GM21390 (cell line): Measurements from ENCODE around the gene UBAP1L.

Experiments used
- ATAC-seq: cut with Tn5 transposase; IDR thresholded peaks from one replicate; pipeline ENCODE4 v1.9.1; 2021; ENCODE audit not compliant: unreplicated experiment

Gene UBAP1L

GRCh38 chr15:65067317-65067644 lies 47.7 kb downstream of the UBAP1L start:
- no peak for ATAC-seq

- no peak for ATAC-seq
Observed at GRCh38 chr15:65066635-65067316, 48.2 kb downstream of the UBAP1L start.

DNA sequence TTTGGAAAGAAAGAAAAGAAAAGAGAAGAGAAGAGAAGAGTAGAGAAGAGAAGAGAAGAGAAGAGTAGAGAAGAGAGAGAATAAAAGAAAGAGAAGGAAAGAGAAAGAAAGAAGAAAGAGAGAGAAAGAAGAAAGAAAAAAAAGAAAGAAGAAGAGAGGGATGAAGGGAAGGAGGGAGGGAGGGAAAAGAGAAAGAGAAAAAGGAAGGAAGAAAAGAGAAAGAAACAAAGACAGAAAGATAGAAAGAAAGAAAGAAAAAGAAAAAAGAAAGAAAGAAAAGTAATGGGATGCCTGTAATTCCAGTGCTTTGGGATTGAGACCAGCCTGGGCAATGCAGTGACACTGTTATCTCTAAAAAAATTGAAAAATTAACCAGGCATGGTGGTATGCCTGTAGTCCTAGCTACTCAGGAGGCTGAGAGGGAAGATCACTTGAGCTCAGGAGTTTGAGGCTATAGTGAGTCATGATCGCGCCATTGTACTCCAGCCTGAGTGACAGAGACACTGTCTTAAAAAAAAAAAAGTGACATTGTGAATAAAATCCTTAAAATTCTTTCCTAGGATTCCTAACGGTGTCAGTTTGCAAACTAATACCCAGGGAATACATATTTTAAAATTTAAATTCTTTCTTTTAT lies 48.9 kb downstream of the UBAP1L start:
- ATAC-seq: no peak

- ATAC-seq: no peak
Observed at GRCh38 chr15:65062726-65063125, 52.3 kb downstream of the UBAP1L start.

DNA sequence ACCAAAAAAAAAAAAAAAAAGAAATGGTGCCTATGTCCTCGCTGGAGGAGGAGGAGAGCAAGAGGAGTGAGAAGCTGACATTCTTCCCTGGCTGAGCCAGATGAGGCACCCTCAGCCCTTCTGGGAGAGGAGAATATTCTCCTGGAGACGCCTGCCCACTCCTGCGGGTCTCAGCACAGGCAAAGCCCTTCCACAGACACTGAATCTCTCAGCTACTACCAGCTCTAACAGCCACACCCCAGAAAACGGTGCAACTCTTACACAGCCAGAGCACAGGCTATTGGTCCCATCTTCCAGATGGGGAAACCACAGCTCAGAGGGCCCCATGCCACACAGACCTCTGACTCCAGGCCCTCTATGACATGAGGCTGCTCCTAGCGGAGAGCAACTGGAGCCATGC lies 52.9 kb downstream of the UBAP1L start:
- ATAC-seq: no peak

DNA sequence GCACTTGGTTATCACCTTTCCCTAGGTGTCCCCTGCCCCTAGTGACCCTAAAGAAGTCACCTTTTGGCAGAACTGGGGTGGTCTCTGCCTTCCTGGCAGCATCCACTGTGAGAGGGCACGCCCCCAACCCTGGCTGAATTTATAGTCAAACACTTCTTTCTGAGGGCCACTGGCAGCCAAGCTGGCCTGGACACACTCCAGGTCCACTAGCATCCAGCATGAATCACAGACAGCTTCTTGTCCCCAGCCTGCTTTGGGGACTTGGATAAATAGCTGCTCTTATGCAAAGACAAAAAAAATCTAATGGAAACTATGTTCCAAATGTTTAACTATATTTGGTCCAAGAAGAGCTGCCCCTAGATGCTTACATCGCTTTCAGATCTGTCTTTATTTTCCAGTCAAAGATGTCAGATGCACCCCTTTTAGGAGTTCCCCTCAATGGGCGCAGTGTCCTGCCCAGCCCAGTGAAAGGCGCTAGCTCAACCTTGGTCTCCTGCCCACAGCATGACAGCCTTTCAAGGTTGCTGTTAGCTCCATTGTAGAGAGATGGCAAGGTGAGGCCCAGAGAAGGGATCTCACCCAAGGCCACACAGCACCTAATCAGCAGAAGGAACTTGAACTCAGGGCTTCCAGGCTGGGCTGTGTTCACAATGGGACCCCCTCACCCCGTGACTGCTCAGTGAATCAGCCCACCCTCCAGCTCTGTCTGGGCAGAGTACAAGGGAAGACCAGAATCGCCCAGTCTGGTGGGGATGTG lies 54.2 kb downstream of the UBAP1L start:
- ATAC-seq: no peak

DNA sequence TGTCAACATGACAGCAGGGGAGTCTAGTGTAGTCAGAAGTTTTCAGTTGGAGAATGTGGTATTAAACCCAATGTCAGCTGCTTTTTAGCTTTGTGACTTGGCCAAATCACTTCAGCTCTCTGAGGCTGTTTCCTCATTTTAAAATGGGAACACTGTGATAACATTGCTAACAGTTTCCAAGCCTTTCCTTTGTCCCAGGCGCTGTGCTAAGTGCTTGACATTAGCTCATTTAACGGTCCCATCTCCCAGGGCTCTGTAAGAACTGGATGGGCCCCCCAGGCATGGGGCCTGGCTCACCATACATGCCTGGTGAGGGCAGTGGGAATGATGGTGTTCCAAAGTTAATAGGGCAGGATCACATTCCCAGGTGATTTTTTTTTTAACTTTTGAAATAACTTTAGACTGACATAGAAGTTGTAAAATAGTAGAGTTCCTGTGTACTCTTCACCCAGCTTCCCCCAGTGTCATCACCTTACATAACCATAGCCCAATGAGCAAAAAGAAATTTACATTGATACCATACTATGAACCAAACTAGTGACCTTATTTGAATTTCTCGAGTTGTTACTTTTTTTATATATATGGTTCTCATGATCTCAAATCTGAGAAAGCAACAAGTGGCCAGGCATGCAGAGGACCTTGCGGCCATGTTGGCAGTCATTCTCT lies 54.9 kb downstream of the UBAP1L start:
- ATAC-seq: no peak

DNA sequence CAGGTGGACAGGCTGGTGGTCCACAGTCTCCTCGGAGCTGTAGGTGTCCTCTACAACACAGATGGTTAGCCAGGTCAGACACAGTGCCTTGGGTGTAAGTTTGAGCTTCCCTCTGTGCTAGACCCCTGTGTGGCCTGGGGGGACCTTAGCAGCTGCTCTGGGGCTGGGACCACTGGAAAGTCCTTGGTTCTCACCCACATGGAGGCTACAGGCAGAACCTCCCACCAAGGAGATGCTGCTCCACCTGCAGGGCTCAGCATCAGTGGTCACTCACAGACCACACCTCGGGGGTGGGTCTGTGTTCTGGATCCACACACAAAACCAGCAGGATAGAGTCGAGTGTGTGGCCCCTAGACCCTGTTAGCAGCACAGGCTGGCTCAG lies 55.6 kb downstream of the UBAP1L start:
- no peak for ATAC-seq

DNA sequence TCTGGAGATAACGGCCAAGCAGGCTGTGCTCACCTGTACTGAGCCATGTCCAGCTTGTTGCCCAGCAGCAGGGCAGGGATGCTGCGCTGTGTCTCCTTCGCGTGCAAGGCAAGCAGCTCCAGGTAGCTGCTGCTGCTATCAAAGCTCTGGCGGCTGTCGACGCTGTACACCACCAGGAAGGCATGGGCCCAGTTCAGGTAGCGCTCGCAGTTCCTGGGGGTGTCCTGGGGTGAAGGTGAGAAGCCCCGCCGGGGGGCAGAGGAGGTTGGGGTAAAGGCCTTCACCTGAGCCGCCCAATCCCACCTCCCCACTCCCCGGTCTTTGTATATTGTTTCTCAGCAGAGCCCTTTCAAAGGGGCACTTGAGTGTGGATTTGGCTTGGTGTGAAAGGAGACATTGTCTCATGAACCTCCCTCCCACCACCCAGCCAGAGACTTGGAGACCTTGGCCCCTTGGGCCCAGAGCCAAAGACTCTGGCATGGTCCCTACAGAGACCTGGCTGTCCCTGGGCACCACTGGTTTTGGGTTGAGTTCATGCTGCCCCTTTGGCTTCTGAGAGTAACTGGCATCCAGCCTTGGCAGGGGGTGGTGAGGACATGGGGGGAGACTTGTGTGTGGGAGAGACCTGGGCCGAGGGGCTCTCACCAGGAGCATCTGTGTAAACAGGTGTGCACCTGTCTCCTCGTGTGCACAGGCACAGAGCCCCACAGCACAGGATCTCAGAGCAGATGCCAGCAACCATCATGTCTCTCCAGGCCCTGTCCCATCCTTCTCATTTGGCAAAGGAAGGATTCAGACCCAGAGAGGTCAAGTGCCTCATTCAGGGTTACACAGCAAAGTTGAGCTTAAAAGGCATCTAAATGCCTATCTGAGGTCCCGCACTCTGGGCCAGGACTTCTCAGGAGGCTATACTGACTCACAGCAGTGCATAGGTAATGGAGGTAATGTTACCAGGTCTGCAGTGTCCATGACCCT lies 56.3 kb downstream of the UBAP1L start:
- ATAC-seq: no peak

DNA sequence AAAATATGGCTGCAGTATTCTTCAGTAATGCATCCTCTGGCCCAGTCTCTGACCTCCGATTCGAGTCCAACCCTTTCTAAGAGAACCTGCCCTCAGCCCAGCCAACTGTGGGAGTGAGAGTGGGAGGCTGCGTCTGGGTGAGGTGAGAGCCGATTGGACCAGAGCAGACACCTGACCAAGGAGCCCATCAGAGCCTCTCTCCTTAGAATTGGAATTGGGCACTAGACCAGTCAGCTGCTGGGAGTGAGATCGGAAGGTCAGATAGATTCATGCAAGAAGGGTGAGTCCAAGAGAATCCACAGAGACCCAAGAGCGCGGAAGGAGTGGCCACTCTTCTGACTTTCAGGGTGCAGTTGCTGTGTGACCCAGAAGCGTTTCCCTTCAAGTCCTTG lies 57.5 kb downstream of the UBAP1L start:
- no peak for ATAC-seq

- ATAC-seq: no peak
Observed at GRCh38 chr15:65056868-65057548, 58.0 kb downstream of the UBAP1L start.

DNA sequence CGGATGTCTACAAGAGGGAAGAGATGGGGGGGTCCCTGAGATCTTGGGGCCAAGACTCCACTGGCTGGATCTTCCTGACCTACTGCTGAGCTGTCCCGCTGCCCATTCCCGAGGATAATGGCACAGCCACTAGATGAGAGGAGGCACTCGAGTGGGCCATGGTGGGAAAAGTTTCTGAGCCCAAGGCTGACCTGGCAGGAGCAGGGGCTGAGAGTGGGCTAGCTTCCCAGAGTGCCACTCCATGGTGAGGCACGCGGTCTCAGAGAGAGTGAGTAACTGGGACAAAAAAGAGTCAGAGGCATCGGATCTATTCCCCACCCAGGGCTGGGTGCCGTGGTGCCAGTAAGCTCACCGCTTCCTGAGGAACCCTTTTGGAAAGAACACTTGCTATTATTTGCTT lies 58.9 kb downstream of the UBAP1L start:
- no peak for ATAC-seq

- no peak for ATAC-seq
Observed at GRCh38 chr15:65055201-65055870, 59.7 kb downstream of the UBAP1L start.

DNA sequence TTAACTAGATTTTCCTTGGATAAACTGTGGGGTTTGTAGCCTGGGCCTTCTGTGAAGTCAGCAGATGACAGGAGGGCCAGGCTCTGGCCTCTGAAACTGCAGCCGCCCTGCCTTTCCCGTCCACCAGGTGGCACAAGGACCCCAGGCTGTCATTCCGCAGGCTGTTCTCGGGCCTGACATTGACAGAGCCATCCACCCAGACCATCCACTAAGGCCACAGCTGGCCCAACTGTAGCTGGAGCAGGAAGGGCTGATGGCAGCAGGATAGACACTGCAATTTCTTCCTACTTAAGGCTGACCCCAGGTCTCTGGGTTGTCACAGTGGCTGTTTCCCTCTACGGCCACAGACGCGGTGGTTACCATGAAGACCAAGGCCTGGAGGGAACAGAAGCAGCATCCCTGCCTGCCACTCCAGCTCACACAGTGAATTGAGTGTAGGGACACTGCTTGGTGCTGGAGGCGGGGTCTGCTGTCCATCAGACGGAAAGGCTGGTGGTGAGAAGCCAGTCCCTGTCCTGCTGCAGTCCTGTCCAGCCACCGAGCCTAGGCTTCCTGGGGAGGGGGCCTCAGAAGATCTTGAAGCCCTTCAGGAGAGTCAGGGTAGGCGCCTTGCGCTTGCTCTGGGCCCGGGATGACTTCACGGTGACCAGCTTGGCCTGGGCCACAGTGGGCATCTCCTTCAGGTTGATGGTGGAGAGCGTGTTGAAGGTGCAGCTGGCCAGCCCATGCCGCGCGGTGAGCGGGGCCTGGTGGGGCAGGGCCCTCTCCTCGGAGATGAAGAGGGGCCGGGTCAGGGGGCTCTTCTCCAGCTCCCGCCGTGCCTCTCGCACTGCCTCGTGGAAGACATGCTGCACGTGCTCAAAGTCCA lies 60.4 kb downstream of the UBAP1L start:
- no peak for ATAC-seq

GRCh38 chr15:65052956-65053355 lies 62.0 kb downstream of the UBAP1L start:
- no peak for ATAC-seq

DNA sequence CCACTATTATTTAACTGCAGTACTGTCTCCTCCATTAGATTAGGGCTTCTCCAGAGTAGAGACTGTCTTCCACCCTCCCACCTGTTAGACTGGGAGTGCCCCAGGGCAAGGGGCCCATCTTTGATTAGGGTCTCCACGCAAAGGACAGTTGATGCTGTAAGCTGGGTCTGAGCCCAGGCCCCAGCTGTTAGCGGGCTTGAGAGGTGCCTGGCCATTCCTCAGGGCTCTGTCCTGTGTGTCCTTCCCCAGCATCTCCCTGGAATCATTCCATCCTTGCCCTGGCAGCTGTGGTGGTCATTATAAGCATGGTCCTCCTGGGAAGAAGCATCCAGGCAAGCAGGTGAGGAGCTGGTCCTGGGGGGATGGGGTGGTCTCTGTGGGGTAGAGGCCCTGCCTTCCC lies 63.7 kb downstream of the UBAP1L start:
- no peak for ATAC-seq

DNA sequence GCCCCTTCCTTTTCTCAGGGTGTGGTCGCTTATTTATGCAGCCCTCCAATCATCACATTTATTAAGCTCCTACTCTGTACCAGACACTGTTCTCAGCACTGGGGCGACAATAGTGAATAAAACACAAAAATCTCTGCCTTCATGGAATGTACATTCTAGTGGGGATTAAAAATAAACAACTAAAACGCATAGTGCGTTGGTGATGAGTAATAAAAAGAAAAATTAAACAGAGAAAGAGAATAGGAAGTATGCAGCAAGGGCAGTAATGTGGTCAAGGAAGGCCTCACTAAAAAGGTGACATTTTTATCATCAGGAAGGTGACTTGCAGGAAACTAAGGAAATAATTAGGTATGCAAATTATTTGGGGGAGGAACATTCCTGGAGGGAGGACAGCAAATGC lies 64.7 kb downstream of the UBAP1L start:
- no peak for ATAC-seq

DNA sequence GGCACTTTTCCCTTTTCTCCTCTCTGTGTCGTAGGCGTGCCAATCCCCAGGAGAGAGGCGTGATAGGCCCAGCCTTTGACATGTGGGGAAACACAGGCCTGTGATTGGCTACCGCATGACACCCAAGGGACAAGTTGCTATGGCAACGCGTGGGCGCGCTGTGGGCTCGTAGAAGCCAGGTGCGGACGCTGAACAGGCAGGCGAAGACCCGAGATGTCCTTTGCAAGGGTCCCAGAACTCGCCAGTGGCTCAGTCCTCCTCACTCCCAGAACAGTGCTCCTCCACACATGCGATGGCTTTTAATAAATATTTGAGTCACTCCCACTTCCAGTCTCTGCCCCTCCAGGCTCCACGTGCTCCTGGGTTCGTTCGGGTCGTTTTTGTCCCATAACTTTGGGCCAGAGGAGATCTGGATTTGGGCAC lies 65.6 kb downstream of the UBAP1L start:
- peak; percentile 82 for ATAC-seq

- ATAC-seq: no peak
Observed at GRCh38 chr15:65048241-65048640, 66.8 kb downstream of the UBAP1L start.
